ENCODE data around the gene ADAM23.

GRCh38 chr2:206442474-206442832 lies 879 bp upstream of the ADAM23 start:
- no peak for TF ChIP-seq REST (IDR thresholded peaks at IDR 0.05; ENCODE audit: low read depth, low read length)
- TF ChIP-seq CTCF (IDR thresholded peaks at IDR 0.05), result no peak
- TF ChIP-seq RCOR1 (IDR thresholded peaks at IDR 0.05; ENCODE audit: low read length), result no peak
- no peak for TF ChIP-seq ELF1 (IDR thresholded peaks at IDR 0.05)
- no peak for TF ChIP-seq USF2 (IDR thresholded peaks at IDR 0.05; ENCODE audit: borderline replicate concordance, low read depth, low read length)

Data from SK-N-SH (cell line).